GM19328 (cell line): ENCODE results near the gene DAP.
A peak's percentile ranks its signal among the peaks of the same experiment; 100 is the strongest.
"Not testable (repeated sequence)": the region's sequence is repeated elsewhere in the genome, so short reads cannot be mapped to it uniquely, and the experiment has no call there.

ENCODE experiments used
- ATAC-seq: cut with Tn5 transposase; IDR thresholded peaks from one replicate; pipeline ENCODE4 v1.9.1; 2021; ENCODE audit warnings: mild to moderate bottlenecking, moderate library complexity; ENCODE audit not compliant: unreplicated experiment

DAP gene

GRCh38 chr5:10635867-10636350, 125.1 kb downstream of the DAP start:
- no peak for ATAC-seq

- peak; percentile 60 for ATAC-seq
These were observed 125.7 kb downstream of the DAP start for GRCh38 chr5:10635257-10635866.

GRCh38 chr5:10634562-10634961, 126.5 kb downstream of the DAP start:
- no peak for ATAC-seq

- no peak for ATAC-seq
These were observed 127.0 kb downstream of the DAP start for GRCh38 chr5:10634050-10634449.

- ATAC-seq: no peak
These were observed 127.6 kb downstream of the DAP start for GRCh38 chr5:10633271-10634049.

GRCh38 chr5:10632110-10632761, 128.8 kb downstream of the DAP start:
- ATAC-seq: peak; percentile 36

- peak; percentile 7 for ATAC-seq
These were observed 129.6 kb downstream of the DAP start for GRCh38 chr5:10631316-10631996.

GRCh38 chr5:10630744-10631143, 130.3 kb downstream of the DAP start:
- ATAC-seq: not testable (repeated sequence)

- no peak for ATAC-seq
These were observed 130.9 kb downstream of the DAP start for GRCh38 chr5:10630126-10630525.

GRCh38 chr5:10629682-10630081, 131.4 kb downstream of the DAP start:
- no peak for ATAC-seq
